ENCODE data around the gene CELF4. TPM values are rescaled to one million over a fixed set of nuclear protein-coding genes. Genes with fewer than 3 reads are reported as not detected.

The CELF4 gene
- total RNA-seq, 2 donors from 2014 or later: 0.22 to 3.9 TPM

GRCh38 chr18:37512400-37512799 lies 53.2 kb downstream of the CELF4 start:
- no peak for DNase-seq (ENCODE audit: low spot score)
- Histone ChIP-seq H3K36me3 (no peaks in the 10 kb centered on the region), H3K4me1 (no peaks in the 10 kb centered on the region), H3K27me3 (no peaks in the 10 kb centered on the region), H3K9me3 (peaks cover 0 to 9% of the 10 kb centered on the region in 2 donors), H3K27ac (no peak overlapping the region), H3K4me3 (no peak overlapping the region)
- TF ChIP-seq CTCF (IDR thresholded peaks at IDR 0.05): no peak

- no peak for DNase-seq (ENCODE audit: low spot score)
- Histone ChIP-seq H3K27ac (no peak overlapping the region), H3K4me3 (no peak overlapping the region), H3K9me3 (peaks cover 0 to 9% of the 10 kb centered on the region in 2 donors), H3K27me3 (no peaks in the 10 kb centered on the region), H3K4me1 (no peaks in the 10 kb centered on the region), H3K36me3 (no peaks in the 10 kb centered on the region)
- TF ChIP-seq CTCF (IDR thresholded peaks at IDR 0.05): no peak
Measured at GRCh38 chr18:37511721-37512298, 53.8 kb downstream of the CELF4 start.

- Histone ChIP-seq H3K4me3 (no peak overlapping the region), H3K4me1 (no peaks in the 10 kb centered on the region), H3K27me3 (no peaks in the 10 kb centered on the region), H3K36me3 (no peaks in the 10 kb centered on the region), H3K27ac (no peak overlapping the region), H3K9me3 (peaks cover 0 to 9% of the 10 kb centered on the region in 2 donors)
- no peak for TF ChIP-seq CTCF (IDR thresholded peaks at IDR 0.05)
- DNase-seq (ENCODE audit: low spot score): no peak
Measured at GRCh38 chr18:37509600-37509999, 56.0 kb downstream of the CELF4 start.

- no peak for TF ChIP-seq CTCF (IDR thresholded peaks at IDR 0.05)
- Histone ChIP-seq H3K36me3 (no peaks in the 10 kb centered on the region), H3K4me1 (no peaks in the 10 kb centered on the region), H3K27ac (no peak overlapping the region), H3K4me3 (no peak overlapping the region), H3K9me3 (peaks cover 0 to 9% of the 10 kb centered on the region in 2 donors), H3K27me3 (no peaks in the 10 kb centered on the region)
- no peak for DNase-seq (ENCODE audit: low spot score)
Measured at GRCh38 chr18:37508207-37508606, 57.4 kb downstream of the CELF4 start.

GRCh38 chr18:37507239-37507638 lies 58.4 kb downstream of the CELF4 start:
- Histone ChIP-seq H3K36me3 (no peaks in the 10 kb centered on the region), H3K27me3 (no peaks in the 10 kb centered on the region), H3K4me1 (no peaks in the 10 kb centered on the region), H3K9me3 (peaks cover 0 to 9% of the 10 kb centered on the region in 2 donors), H3K27ac (no peak overlapping the region), H3K4me3 (no peak overlapping the region)
- no peak for DNase-seq (ENCODE audit: low spot score)
- no peak for TF ChIP-seq CTCF (IDR thresholded peaks at IDR 0.05)

- Histone ChIP-seq H3K27ac (no peak overlapping the region), H3K4me1 (no peaks in the 10 kb centered on the region), H3K4me3 (no peak overlapping the region), H3K36me3 (no peaks in the 10 kb centered on the region), H3K27me3 (no peaks in the 10 kb centered on the region), H3K9me3 (peaks cover 0 to 9% of the 10 kb centered on the region in 2 donors)
- TF ChIP-seq CTCF (IDR thresholded peaks at IDR 0.05): no peak
- no peak for DNase-seq (ENCODE audit: low spot score)
Measured at GRCh38 chr18:37506001-37506400, 59.6 kb downstream of the CELF4 start.

Data from right atrium auricular region (tissue), 2 donors.